Medulla oblongata (tissue), 1 donor: ENCODE results near the gene SDK2.

Experiments used
- DNase-seq: peaks from one replicate; pipeline ENCODE4 v3.0.0-alpha.2; 2015; ENCODE audit errors: extremely low spot score

SDK2 gene

DNA sequence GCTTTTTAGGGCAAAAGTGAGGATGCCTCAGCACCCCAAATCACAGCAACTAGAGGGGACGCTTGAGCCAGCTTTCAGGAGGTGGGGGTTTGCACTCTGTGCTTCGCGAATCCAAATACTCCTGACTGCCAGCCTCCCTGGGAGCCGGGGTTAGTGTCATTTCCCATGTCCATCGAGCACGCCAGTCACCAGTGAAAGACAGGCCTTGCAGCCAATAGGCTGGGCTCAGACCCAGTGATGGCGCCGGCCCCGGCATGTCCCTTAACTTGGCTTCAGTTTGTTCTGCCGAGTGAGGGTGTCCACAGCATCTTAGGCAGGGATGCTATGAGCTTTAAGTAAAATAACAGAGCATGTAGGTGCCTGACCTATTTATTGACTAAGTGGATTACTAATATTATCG, 281.5 kb downstream of the SDK2 start:
- DNase-seq = no peak

DNA sequence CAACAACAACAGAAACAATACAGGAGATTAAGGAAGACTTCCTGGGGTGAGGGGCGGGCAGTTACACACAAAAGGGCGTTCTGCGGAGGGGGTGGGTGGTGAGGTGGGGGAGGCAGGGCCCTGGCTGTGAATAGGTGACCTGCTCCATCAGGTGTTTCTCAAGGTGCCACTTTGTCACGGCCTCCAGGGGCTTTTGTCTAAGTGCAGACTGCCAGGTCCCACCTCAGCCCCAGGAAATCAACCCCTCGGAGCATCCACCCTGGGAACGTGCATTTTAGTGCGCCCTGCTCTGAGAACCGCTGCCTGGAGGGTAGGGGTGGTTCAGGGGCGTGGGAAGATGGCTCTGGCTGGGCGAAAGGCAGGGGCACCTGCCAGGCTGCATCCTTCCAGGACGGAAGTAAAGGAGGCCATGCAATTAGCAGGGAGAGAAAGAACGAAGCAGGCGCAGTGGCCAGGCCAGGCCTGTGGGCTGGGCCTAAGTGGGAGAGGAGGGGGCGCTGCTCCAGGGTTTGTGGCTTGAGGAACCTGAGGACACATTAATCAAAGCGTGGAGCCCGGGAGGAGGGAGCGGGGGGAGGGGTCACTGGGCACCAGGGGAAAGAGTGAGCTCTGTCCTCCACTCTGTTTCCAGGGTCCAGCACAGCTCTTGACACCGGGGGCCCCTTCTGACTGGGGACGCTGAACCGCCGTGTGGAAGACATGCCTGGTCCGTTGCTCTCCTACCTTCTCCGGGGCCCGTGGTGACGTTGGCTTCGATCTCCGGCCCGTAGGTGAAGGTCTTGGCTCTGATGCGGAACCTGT, 283.1 kb downstream of the SDK2 start:
- no peak for DNase-seq

DNA sequence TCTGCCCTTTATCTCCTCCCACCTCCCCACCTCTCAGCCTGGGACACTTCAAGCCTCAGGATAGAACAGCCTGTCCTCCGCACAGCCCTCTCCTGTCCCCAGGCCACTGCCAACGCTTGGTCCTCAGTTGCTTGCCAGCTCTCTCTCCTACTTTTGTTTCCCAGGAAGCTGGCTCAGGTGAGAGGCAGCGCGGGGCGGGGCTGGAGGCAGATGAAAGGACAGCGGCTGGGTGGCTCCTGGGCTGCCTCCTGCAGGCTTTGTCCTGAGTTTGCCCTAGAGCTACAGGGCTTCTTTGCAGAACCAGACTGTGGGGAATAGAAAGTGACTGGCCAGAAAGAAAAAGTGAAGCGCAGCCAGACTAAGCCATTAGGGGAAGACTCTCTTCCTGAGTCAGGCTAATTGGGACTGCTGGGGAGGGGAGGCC, 284.2 kb downstream of the SDK2 start:
- DNase-seq = no peak

DNA sequence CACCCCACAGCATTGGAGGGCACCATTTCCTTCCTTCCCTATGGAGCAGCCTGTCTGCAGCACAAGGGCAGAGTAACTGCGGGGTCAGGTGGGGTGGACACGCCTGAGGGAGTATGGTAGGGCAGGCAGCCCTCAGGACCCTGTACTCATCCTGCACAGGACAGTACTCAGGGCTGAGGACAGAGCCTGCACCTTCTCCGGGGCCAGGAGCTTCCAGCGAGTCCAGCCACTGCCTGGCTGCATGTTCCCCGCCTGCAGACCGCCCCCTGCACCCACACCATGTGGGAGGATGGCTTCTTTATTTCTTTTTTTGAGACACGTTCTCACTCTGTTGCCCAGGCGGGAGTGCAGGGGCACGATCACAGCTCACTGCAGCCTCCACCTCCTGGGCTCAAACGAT, 284.9 kb downstream of the SDK2 start:
- DNase-seq = no peak

DNA sequence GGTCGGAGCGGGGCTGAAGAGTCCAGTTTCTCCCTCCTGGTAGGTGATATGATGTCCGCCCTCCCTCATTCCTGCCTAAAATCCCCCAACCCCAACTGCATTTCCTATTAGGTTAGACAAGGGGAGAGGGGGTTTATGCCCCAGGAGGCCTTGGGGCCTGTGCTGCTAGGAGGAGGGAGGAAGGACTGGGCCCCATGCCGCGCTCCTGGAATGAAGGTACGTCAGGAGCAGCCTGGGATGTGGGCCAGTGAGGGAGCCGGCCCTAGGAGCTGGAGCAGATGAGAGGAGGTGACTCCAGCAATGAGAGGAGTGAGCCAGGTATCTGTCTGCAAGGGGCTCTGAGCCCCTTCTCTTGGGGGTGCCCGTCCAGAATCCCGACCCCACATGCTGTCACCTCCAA, 285.6 kb downstream of the SDK2 start:
- no peak for DNase-seq

- DNase-seq = no peak
Measured at GRCh38 chr17:73357981-73358380, 286.3 kb downstream of the SDK2 start.

DNA sequence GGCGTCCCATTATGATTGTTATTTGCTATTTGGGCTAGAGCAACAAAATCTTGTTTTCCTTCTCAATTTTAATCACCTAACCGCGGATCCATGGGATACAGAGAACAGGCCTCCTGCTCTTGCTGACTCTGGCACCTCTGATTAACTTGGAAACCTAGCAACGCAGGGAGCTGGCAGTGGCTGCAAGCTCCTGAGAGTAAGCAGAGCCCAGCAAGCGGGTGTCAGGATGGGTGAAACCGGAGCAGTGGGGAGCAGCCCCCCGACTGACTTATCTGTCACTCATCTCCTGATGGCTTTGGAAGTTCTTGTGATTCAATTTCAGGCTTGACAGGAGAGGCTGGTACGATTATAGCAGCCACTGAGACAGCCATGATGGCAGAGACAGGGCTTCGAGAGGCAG, 286.9 kb downstream of the SDK2 start:
- no peak for DNase-seq

DNA sequence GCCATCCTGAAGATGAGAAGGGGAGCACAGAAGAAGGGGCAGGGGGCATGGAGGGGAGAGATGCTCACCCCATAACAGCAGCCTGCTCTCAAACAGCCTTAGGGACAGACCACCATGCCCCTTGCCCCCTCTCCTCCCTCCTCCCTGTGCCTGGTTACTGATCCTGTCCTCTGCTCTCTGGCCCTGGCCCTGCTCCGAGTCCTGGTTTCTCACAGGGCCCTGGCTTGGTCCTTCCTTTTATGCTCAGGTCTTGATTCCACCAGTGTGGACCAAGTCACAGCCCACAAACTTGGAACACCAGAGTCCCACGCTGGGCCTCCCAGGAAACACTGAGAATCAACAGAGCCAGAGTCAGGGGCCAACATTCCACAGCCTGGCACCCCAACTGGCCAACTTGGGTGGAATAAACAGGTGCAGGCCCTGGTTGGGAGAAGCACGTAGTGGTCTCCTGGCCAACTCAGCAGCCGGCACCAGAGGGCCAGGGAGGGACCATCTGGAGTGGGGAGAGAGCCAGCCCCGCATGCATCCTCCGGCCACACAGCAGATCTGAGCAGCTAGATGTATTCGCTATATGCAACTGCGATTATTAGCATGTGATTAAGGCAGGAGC, 287.6 kb downstream of the SDK2 start:
- no peak for DNase-seq

GRCh38 chr17:73354423-73355284, 289.6 kb downstream of the SDK2 start:
- DNase-seq = no peak

DNA sequence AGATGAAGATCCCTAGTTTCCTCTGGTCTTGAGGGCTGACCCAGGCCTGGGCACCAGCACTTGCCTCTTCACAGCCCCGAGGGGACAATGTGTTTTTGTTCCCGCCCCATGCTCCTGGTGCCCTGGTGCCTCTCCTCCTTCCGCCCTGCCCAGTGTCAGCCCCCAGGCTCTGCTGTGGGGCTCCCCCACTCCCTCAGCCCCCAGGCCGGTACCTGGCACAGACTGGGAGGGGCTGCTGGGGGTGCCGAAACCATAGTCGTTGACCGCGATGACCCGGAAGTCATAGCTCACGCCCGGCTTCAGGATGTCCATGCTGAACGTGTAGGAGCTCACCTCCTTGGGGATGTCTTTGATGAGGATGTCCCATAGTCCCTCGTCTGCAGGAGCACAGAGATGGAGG, 292.0 kb downstream of the SDK2 start:
- DNase-seq = no peak

GRCh38 chr17:73351764-73352163, 292.5 kb downstream of the SDK2 start:
- no peak for DNase-seq

GRCh38 chr17:73350864-73351263, 293.4 kb downstream of the SDK2 start:
- no peak for DNase-seq

GRCh38 chr17:73349647-73350046, 294.6 kb downstream of the SDK2 start:
- DNase-seq = no peak

GRCh38 chr17:73349138-73349537, 295.1 kb downstream of the SDK2 start:
- DNase-seq = peak; percentile 94

DNA sequence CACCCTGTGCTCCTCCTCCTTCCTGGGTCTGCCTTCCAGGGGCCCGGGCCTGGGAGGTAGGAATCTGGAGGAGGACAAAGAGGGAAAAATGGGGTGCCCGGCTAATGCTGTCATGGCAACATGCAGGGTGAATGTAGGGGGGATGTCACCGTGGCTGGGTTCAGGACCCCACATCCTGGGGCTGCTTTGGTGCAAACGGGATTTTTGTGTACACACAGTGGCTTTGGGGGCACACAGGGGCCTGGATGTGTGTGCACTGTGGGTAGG, 295.5 kb downstream of the SDK2 start:
- no peak for DNase-seq

GRCh38 chr17:73348018-73348828, 296.0 kb downstream of the SDK2 start:
- no peak for DNase-seq

DNA sequence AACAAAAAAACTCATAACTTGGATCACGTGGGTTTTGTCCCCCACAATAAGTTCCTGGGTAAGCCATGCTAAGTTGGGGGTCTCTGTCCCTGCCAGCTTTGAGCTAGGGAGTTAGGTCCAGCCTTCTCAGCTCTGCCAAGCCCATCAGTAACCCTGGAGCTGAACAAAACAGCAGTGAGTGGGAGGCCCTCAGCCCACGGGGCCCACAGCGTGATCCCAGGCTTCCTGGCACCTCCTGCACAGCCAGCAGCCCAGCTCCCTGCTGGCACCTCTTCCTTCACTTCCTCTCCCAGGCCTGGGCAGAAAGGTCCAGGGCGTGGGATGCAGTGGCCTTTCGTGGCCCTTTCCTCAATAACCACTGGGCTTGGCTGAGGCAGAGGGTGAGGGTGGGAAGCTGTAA, 296.9 kb downstream of the SDK2 start:
- DNase-seq = peak; percentile 88

GRCh38 chr17:73346501-73347162, 297.6 kb downstream of the SDK2 start:
- no peak for DNase-seq

GRCh38 chr17:73343739-73344454, 300.3 kb downstream of the SDK2 start:
- DNase-seq = no peak

DNA sequence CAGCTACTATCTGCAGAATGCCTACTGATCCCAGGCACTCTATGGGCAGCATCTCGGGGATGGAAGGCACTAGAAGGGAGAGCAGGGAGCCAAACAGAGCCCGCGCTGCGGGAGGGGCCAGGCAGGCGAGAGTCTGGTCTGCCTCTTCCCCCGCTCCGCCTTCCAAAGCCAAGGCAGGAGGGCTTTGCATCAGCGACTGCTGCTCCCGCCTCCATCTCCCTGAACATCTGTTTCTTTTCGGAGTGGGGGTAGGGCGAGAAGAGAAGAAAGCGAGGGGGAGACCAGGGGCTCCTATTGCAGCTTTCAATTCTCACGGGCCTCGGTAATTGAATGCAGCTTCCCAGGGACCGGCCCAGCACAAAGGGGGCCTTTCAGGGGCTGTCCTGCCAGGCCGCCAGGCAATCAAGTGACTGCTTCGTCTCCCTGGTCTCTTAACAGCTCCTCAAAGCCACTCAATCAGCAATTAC, 301.0 kb downstream of the SDK2 start:
- peak; percentile 86 for DNase-seq
